Natural killer cell (primary cell): ENCODE results near the gene RSPRY1. TPM values are rescaled to one million over a fixed set of nuclear protein-coding genes. Genes with fewer than 3 reads are reported as not detected.

ENCODE experiments used
- ATAC-seq, 3 donors: fragments of 150-1000 bp in 2 of 3; fragments of 200-7000 bp in 1 of 3; cut with Tn5 transposase; 1 replicate in 1 of 3; 2 replicates in 2 of 3; pipeline ENCODE4 v1.10.0; 2021; ENCODE audit warnings: mild to moderate bottlenecking in 2 of 3, moderate library complexity in 2 of 3
- DNase-seq, 2 donors: peaks; one replicate each; pipeline versions ENCODE4 v3.0.0 to v3.0.0-alpha.2; 2013 to 2021; ENCODE audit warnings: mixed read lengths in 1 of 2
- H3K27ac ChIP-seq: one replicate; pipeline ENCODE4 v1.5.1; 2013; ENCODE audit warnings: mild to moderate bottlenecking, low read length
- H3K27me3 ChIP-seq: one replicate; pipeline ENCODE4 v1.6.1; 2013; ENCODE audit warnings: low read length; ENCODE audit not compliant: control insufficient read depth, insufficient read depth
- H3K36me3 ChIP-seq: one replicate; pipeline ENCODE4 v1.6.1; 2013; ENCODE audit warnings: low read length; ENCODE audit not compliant: control insufficient read depth, insufficient read depth
- H3K4me1 ChIP-seq: one replicate; pipeline ENCODE4 v1.6.1; 2013; ENCODE audit warnings: low read length; ENCODE audit not compliant: control insufficient read depth, insufficient read depth
- H3K4me3 ChIP-seq: one replicate; pipeline ENCODE4 v1.5.1; 2013; ENCODE audit warnings: low read length
- H3K9me3 ChIP-seq: one replicate; pipeline ENCODE4 v1.6.1; 2013; ENCODE audit warnings: low read length; ENCODE audit not compliant: control insufficient read depth, insufficient read depth
- H3K27ac Mint-ChIP-seq, 2 donors: one replicate each; pipeline ENCODE4 v1.8.0; 2022; ENCODE audit warnings: mild to moderate bottlenecking in 2 of 2, mixed read lengths in 2 of 2, moderate library complexity in 1 of 2
- H3K27me3 Mint-ChIP-seq, 2 donors: one replicate each; pipeline ENCODE4 v1.8.0; 2022; ENCODE audit warnings: low read depth in 2 of 2, mixed read lengths in 2 of 2
- H3K36me3 Mint-ChIP-seq: one replicate; pipeline ENCODE4 v1.8.0; 2022; ENCODE audit warnings: mixed read lengths
- H3K4me1 Mint-ChIP-seq, 2 donors: one replicate each; pipeline ENCODE4 v1.8.0; 2022; ENCODE audit warnings: mixed read lengths in 2 of 2
- H3K4me3 Mint-ChIP-seq: one replicate; pipeline ENCODE4 v1.8.0; 2022; ENCODE audit warnings: mild to moderate bottlenecking, moderate library complexity, mixed read lengths
- H3K9me3 Mint-ChIP-seq, 2 donors: one replicate each; pipeline ENCODE4 v1.8.0; 2022; ENCODE audit warnings: mixed read lengths in 2 of 2
- CTCF ChIP-seq: fragments of 200-600 bp; IDR thresholded peaks from one replicate; pipeline ENCODE4 v1.8.0; 2022; ENCODE audit warnings: antibody characterized with exemption
- WGBS: methylation state at CpG from one replicate; pipeline ENCODE4 v1.1.7; 2013; ENCODE audit warnings: missing lambda C conversion rate; ENCODE audit not compliant: insufficient coverage; 5-methylcytosine and 5-hydroxymethylcytosine counted together
- intact Hi-C: fragments of 100-400 bp; cut with micrococcal nuclease; formaldehyde crosslinking; loops from one replicate; pipeline ENCODE4 v1.14.2; 2022
- total RNA-seq, 4 donors: library from RNA; stranded (reverse); fragments of 120-200 nt in 1 of 4; gene quantifications; one replicate each; pipeline versions ENCODE4 v1.2.3 to v1.2.4, GENCODE V29; 2013 to 2022

RSPRY1 gene
- total RNA-seq, 3 donors from 2014 or later (not counting 1 experiment from before 2014, with no cell fraction given) = 22.6 to 26.6 (median 23.4) TPM

- Histone ChIP-seq H3K27ac (no peak overlapping the region), H3K4me3 (no peak overlapping the region), H3K27me3 (no peaks in the 10 kb centered on the region), H3K9me3 (no peaks in the 10 kb centered on the region), H3K4me1 (no peaks in the 10 kb centered on the region), H3K36me3 (peaks cover 76% of the 10 kb centered on the region)
- no peak overlapping the region for H3K4me3 Mint-ChIP-seq
- no peaks in the 10 kb centered on the region for H3K9me3 Mint-ChIP-seq
- 91% methylated on average over 7 of the region's 7 CpGs for WGBS
- no peak for ATAC-seq
- H3K27me3 Mint-ChIP-seq = no peaks in the 10 kb centered on the region
- TF ChIP-seq CTCF = no peak
- DNase-seq = no peak
- H3K27ac Mint-ChIP-seq = no peak overlapping the region
- no peaks in the 10 kb centered on the region for H3K4me1 Mint-ChIP-seq
- peaks cover 14% of the 10 kb centered on the region for H3K36me3 Mint-ChIP-seq
- intact Hi-C loops = no loop called here
Observed at GRCh38 chr16:57225978-57226377, 39.8 kb downstream of the RSPRY1 start.

- WGBS = 94% methylated on average over 3 of the region's 4 CpGs
- Histone ChIP-seq H3K4me1 (no peaks in the 10 kb centered on the region), H3K9me3 (no peaks in the 10 kb centered on the region), H3K36me3 (peaks cover 74% of the 10 kb centered on the region), H3K27ac (no peak overlapping the region), H3K4me3 (no peak overlapping the region), H3K27me3 (no peaks in the 10 kb centered on the region)
- intact Hi-C loops = no loop called here
- H3K4me1 Mint-ChIP-seq = no peaks in the 10 kb centered on the region
- DNase-seq = no peak
- TF ChIP-seq CTCF = no peak
- H3K27me3 Mint-ChIP-seq = no peaks in the 10 kb centered on the region
- no peaks in the 10 kb centered on the region for H3K9me3 Mint-ChIP-seq
- H3K36me3 Mint-ChIP-seq = peaks cover 19% of the 10 kb centered on the region
- H3K4me3 Mint-ChIP-seq = no peak overlapping the region
- H3K27ac Mint-ChIP-seq = no peak overlapping the region
- no peak for ATAC-seq
Observed at GRCh38 chr16:57226701-57227621, 40.8 kb downstream of the RSPRY1 start.

- Histone ChIP-seq H3K27ac (no peak overlapping the region), H3K9me3 (no peaks in the 10 kb centered on the region), H3K4me3 (no peak overlapping the region), H3K27me3 (no peaks in the 10 kb centered on the region), H3K36me3 (peaks cover 70% of the 10 kb centered on the region), H3K4me1 (no peaks in the 10 kb centered on the region)
- Mint-ChIP-seq H3K36me3 (peaks cover 32% of the 10 kb centered on the region), H3K4me3 (no peak overlapping the region), H3K9me3 (no peaks in the 10 kb centered on the region), H3K4me1 (no peaks in the 10 kb centered on the region), H3K27me3 (no peaks in the 10 kb centered on the region), H3K27ac (no peak overlapping the region)
- no CpG with 5 or more reads among the region's 1 CpG for WGBS
- no peak for TF ChIP-seq CTCF
- intact Hi-C loops = no loop called here
- DNase-seq (no peak), ATAC-seq (no peak)
Observed at GRCh38 chr16:57229079-57229478, 43.0 kb downstream of the RSPRY1 start.
